Activated naive CD4-positive, alpha-beta T cell treated with Interleukin-2 at 50 U/mL for 16 hours (primary cell): ENCODE data around the gene ABL1.

Experiments
- DNase-seq: peaks from one replicate; pipeline ENCODE4 v3.0.0-alpha.2; 2020

Gene ABL1

DNA sequence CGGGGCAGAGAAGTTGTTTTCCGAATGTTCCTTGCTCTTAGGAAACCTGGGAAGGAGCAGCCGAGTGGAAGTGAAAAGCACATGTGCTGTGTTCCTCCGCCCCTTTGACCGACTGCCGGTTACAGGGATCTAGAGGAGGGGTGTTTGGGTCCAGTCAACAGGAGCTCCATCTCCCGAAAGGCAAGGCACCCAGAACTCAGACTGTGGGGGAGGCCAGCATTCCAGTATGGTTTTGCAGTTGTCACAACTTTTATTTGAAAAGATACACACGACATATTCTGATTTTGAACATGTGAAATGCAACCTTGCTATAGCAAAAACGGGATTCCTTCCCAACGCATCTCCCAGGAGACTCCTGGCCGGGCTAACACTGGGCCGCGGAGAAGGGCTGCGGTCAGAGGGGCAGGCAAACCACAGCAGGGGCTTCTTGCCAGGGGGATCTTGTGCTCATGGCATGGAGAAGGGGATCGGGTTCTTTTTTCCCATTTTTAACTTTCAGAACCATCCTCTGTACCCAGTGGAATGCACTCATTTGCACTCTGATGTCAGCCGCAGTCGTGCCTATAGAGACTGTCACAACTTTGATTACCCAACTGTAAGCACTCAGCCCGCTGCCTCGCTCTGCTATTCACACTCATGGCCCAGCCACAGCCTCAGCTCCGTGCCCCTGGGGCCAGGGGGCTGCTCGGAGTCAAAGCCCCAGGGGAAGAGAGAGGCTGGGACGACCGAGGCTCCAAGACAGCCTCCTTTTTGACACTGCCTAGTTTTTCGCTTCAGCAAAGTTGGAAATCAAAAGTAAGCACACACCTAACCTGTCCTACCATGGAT lies 57.6 kb downstream of the ABL1 start:
- no peak for DNase-seq

DNA sequence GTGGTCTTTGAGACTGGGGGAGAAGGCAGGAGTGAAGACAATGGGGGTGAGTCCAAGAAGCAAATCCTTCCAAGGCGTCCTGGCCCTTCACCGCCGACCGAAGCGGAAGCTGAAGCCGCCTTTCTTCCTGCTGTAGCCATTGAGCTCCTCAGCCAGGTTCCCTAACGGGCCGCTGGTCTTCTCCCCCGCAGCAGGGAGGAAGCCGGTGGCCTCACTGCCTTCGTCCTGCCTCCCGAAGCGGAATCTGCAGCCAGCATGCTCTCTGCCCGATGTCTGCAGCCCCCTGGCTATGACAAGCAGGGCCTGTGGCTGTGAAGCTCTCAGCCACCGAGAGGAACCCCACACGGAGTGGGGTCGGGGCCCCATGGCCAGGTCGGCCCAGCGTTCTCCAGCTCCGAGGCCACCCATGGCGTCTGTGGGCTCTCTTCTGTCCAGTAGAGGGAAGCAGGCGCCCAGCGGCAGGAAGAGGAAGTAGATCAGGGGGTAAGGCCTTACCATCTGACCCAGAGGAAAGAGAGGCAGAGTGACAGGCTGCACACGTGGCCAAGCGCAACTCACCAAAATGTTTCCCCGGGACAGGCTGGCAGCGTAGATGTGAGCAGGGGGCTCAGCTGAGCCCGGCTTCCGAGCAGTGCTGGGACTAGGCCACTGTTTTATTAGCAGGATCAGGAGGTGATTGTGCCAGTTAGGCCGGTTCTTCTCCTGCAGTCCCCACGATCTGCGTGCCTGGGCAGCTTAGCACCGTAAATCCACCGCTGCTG lies 58.5 kb downstream of the ABL1 start:
- DNase-seq: no peak

DNA sequence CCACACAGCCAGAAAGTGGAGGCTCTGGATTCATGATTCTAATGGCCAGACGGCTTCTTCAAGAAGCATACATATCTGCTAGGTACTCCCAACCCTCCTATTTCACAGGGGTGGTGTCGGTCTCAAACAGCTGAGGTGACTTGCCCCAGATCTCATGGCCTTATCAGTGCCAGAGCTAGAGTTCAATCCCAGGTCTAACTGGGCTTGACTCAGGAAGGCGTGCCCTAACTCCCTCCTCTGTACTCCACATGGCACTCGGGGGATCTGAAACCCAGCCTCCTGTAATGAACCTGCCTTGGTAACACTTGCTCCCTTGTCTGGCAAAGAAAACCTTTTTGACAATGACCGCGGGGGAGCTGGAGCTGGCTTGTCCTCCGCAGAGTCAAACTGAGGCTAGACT lies 59.5 kb downstream of the ABL1 start:
- no peak for DNase-seq

DNA sequence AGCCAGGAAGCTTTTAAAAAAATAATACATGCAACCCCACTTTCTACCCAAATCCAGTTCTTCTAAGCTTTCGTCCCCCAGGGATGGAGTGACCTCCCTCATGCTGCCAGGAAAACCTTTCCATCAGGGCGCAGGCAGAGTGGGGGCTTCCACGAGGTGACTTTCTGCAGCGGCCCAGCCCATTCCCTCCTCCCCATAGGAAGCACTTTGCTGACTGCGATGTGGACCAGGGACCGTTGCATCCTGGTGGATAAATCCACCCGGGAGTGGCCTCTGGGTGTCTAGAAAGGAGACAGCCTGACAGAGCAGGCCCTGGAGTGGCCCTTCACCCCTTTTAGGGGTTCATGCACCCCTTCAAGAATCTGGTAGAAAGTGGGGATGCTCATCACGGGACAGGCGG lies 60.0 kb downstream of the ABL1 start:
- no peak for DNase-seq

DNA sequence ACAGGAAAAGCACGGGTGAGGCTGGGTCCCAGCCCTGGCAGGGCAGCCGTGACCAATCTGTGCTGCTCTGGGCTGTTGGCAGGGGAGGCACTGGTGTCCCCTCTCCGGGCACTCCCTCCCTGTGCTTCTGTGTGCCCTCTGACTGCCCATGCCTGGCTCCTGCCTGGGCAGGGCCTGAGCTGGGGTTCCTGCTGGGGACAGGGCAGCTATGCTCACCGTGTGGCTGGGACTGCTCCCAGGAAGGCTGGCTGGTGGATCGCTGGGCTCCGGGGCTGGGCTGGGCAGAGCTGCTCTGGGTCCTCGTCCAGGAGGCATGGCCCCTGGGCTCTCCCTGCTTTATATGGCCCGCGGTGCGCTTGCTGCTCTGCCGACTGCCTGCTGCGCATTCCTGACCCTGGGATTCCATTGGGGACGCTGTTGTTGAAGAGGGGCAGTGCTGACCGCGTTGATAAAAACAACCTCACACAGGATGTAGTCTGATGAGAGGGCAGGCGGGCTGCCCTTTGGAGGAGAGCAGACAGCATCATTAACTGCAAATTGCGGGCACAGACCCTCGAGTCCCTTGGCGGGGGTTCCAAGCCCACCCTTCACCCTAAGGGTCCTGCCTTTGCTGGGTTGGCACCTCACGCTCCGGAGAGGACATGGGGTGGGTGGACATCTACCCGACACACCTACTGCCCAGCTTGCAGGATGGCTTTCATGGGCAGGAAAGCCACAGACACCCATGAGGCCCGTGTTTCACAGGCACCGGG lies 60.6 kb downstream of the ABL1 start:
- DNase-seq: no peak

DNA sequence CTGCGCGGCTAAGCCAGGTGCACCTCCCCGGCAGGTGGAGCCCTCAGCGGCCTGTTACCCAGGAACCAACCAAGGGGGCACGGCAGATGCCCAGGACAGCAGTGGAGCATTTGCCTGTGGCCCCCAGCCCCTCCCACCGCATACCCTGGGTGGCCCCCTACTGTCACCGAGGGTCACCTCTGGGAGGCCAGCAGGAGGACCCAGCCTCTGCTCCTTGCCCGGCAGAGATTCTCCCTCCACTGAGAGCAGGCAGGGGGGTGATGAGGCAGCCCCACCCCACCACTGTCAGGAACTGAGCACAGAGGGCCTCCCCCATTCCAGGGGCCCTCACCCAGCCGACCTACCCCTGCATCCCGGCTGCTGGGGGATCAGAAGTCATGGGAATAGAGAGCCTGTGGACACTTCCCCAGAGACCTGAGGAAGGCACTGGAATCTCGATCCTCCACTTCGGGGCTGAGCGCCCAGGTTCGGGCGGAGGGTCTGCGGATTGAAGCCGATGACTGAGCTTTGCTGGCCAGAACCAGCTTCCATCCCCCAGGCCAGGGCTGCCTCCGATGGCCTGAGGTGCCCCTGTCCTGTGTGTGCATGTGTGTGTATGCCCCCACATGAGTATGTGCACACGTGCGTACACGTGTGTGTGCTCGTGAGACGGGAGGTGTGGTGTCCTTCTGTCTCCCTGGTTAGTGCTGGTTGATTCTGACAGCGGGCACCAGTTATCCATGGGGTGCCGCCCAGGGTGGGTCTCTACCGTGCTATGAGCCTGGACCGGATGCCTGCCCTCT lies 61.4 kb downstream of the ABL1 start, which contains the start of gene QRFP:
TSS of gene QRFP (minus strand) at position 580 of the 782 bp plus-strand sequence. CDS start 2,974 bp downstream, outside the sequence.
- DNase-seq: no peak

DNA sequence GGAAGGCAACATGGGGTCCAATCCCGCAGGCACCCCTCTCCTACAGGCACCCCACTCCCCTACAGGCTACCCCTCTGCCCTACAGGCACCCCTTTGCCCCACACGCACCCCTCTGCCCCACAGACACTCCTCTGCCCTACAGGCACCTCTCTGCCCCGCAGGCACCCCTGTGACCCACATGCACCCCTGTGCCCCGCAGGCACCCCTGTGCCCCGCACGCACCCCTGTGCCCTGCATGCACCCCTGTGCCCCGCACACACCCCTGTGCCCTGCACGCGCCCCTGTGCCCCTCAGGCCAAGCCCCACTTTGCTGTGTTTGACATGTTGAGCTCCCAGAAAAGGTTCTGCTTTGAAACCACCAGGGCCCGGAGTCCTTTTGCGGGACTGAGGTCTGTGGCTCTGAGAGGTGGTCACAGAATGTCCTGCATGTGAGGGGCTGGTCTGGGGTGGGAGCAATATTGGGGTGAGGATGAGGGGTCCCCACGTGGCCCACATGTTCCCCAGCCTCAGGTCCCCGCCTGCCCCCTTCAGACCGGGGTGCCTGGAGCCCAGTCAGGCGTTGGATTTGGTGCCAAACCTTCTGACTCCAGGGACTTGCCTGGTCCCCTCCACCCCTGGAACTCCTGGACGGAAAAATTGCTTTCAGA lies 62.2 kb downstream of the ABL1 start:
- no peak for DNase-seq

DNA sequence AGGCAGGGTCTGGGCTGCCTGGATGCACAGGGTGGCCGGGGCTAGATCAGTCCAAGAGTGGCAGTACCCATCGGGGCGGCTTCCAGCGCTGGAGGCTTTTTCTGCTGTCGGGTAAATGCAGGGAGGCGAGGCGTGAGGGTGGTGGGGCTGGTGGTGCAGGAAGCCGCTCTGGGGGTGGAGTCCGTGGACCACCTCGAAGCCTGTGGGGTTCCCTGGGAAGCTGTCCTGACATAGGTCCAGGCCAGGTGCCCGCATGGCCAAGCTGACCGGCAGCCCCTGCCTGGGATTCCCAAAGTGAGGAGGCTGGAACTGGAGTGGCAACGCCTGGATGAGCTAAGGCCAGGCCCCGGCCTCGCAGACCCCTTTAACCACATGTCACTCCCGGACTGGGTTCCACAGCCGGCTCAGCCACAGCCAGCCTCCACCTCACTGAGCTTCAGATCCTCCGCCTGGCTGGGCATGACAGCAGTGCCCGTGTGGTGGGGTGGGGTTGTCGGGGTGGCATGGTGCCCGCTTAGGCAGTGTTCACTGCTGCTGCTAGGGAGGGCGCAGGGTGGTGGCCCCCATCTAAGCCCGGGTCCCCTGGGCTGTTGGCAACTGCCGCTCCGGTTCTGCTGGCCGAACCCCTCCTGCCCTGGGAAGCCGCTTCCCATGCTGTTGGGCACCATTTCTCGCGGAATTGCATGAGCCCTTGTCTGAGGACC lies 62.9 kb downstream of the ABL1 start:
- DNase-seq: no peak

DNA sequence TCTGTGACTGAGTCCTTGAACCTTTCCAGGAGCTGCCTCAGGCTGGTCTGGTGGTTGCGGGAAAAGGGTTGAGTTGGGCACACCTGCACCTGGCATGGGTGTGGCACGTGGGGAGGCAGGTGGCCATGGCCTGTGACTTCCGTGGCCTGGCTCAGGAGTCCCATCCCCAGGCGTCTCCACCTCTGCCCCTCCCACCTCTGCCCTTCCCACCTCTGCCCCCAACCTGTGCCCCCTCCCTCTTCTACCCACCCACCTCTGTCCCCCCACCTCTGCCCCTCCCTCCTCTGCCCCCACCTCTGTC lies 63.4 kb downstream of the ABL1 start:
- no peak for DNase-seq

DNA sequence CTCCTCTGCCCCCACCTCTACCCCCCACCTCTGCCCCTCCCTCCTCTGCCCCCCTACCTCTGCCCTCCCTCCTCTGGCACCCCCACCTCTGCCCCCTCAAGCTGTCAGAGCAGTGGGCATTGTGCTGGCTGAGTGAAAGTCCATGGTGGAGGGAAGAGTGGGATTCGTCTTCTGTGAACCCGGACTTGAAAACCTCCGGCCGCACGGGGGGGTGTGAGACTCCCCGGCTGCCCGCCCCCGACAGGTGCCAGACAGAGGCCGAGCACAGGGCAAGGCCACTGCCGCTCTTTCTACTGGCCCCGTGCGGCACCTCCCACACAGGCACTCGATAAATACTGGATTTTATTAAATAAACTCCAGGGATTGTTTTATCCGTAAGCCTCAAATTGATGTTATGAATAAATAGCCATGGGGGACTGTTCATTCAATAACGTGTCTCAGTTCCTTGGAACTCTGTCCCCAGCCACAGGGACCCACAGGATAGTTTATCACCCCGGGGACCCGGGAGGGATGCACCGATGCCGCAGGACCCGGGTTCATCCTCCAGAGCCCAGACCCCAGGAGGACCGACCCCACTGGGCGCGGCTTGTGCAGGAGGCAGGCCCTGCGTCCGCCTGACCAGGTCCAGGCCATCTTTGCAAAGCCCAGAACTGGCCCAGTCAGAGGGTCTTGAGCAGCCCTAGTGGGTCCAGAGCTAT lies 64.1 kb downstream of the ABL1 start:
- DNase-seq: no peak

DNA sequence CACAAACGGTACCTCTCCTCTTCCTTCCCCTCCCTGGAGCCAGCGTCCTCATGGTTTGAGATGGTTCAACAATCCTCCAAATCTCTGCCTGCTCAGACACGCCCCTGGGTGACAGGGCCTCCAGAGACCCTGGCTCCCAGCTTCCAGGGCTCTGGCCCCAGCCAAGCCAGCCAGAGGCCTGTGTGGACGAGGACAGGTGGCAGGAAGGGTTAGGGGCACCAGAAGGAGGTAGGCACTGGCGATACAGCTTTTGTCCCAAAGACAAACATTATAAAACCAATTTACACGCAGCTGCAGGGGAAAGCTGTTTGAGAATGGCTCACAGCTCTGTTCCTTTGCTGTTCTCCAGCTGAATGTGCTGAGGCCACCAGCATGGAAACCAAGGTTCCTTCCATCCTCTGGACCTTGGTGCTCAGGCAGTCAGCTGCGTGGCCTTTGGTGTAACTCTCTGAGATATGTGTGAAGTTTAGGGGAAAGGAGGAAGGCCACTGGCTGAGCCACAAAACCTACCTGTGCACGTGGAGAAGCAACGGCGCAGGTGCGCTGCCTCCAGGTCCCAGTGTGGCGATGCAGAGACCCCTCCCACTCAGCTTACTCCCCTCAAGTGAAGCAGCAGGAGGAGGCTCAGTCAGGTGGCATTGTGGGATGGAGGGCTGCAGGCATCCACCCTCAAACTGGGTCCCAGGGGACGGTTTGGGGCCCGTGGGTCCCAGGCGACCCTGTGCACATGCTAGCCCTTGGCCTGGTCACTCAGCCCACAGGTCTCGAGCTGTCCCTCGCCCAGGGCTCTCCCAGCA lies 65.8 kb downstream of the ABL1 start:
- DNase-seq: no peak

DNA sequence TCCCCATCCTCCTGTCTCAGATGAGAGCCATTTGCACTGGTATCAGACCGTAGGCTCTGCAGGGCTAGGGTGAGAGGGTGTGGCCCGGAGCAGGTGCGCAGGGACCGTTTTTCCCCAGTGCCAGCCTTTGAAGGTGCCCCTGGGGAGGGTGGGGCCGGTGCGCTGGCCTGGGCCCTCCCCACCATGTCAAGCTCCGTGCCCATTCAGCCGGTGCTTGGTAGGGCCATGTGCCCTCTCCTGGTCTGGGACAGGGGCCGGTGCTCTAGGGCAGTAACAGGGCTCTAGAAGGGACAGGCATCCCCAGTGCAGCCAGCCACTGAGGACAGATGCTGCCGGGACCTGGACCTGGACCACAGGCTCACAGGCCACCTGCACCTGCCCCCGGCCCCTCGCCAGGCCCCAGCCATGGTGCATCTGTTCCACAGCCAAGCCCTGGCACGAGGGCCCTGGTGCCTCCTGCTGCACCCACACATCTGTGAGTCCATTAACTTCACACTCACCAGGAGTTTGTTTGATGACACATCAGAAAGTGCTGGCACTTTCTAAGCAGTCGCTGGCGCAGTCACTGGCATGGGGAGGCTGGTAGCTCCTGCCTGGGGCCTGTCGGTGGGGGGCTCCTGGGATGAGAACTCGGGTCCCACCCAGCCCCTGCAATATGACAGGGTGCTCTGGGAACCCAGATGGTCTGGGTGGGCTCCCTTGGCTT lies 66.6 kb downstream of the ABL1 start:
- no peak for DNase-seq

DNA sequence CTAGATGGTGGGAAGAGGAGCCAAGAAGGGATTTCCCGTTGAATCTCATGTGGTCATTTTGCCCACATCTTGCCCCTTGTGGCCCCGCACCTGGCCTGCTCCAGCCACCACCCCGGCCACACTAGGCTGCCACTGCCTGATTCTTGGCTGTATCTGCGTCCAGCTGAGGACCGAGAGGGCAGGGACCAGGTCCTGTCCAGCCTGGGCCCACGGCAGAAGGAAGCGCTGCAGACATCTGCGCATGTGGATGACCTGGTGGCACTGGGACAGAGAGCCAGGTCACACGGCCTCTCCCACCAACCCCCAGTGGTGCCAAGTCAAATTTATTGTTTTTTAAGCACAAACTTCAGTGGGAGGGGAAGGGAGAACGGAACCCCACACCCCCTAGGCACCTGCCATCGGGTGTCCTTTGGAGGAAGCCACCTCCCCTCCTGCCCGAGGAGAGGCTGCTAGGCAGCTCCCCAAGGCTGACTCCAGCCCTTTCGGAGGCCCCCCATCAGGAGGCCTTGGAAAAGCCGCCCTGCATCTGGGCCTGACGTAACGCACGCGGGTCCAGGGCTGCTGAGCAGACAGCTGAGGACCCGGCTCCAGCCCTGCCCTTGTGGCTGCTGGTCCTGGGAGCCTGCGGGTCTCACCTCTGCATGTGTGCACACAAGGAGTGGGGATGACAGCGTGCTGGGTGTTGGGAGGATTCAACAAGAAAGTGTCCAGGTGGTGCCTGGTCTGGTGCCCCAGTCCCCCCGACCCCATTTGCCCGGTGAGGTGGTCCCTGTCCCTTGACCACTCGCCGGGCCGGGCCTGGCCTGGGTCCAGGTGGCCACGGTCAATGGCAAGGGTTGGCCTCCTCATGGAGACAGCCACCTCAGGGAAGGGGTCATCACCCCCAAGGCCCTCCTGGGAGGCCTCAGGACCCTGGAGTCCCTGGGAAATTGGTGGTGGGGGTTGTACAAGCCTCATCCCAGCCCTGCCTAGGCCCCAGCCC lies 67.4 kb downstream of the ABL1 start:
- no peak for DNase-seq

DNA sequence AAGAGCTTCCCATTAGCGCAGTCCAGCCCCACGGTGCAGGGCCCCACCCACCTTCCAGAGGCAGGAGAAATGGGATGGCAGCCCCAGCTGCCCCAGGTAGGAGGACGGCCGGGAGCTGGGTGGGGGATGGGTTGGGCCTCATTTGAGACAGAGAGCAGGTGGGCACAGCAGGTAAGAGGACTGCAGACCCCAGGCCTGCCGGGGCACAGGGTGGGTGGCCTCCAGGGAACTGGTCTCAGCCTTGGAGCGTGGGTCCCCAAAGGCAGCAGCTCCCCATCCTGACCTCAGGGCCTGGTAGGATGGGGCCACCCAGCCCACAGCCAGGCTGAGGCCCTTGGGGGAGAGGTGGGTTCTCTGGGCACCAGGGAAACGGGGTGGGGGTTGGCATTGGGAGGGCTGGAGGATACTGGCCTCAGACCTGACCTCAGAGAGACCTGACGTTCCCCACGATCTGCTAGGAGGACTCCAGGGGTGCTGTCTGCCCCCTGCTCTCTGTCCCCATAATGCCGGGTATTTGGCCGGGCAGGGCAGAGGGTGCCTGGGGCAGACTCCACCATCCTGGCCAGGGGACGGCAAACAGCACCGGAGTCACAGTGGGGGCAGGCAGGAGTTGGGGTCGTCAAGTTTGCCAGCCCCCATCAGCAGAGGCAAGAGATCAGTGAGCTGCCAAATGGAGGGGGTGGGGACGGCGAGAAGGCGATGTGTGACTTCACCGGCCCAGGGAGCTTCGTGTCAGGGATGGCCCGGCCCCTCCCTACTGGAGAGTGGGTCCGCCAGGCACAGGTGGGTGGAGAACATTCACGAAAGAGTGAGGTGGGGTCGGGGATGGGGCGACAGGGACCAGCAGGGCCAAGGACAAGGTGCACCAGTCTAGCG lies 68.4 kb downstream of the ABL1 start:
- no peak for DNase-seq

DNA sequence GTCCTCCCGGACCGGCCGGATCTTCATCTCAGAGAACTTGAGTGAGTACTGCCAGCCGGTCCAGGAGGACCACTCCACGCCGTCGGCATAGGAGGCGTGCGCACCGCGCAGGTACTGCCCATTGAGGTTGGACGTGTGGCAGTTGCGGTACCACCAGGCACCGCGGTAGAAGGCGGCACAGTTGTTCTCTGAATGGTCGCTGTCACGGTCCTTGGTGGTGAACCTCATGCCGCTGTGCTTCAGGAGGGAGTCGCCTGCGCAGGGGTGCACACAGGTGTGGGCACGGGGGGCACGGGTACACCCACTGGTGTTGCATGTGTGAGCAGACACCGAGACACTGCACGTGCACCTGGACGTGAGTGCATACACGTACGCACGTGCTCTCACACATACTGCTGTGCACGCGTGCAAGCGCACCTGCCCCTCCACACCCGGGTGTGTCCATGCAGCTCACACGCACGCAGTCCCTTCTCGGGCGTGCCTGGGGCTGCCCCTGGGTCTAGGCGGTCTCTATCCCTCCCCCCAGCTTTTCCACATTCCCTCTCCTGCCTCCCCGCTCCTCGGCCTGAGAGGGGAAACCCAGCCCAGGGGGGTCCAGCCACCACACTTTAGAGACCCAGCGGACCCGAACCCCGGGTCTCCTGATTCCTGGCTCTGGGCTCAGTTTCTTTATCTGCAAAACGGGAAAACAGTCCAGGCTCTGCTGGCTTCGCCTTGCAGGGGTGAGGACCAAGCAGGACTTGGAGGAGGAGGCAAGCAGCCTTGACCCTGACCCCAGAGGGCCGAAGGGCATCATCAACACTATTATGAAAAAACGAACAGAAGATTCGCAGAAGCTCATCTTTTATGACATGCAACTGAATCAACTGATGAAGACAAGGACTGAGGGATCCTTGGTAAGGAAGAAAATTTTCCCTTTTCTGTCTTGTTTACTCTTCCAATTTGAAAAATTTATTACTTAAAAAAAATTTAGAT lies 69.3 kb downstream of the ABL1 start:
- DNase-seq: no peak
